Sigmoid colon (tissue), 4 donors: ENCODE data around the gene PCBP1.

Experiments
- CTCF ChIP-seq, 4 experiments: fragments of 450-650 bp in 3 of 4; fragments of 200-600 bp in 1 of 4; IDR thresholded peaks; one replicate each; pipeline ENCODE4 v1.5.1; 2016 to 2019; ENCODE audit warnings: antibody characterized with exemption in 4 of 4, mild to moderate bottlenecking in 3 of 4, moderate library complexity in 2 of 4
- POLR2AphosphoS5 ChIP-seq, 4 donors: sonication (generic); formaldehyde crosslinking; IDR thresholded peaks; one replicate each; pipeline ENCODE4 v1.6.1; 2017; ENCODE audit warnings: antibody characterized with exemption in 4 of 4

GRCh38 chr2:70124983-70125480, 37.8 kb downstream of the PCBP1 start:
- no peak for TF ChIP-seq CTCF (IDR thresholded peaks at IDR 0.05)
- peak; percentile 19 to 52 (median 45) for TF ChIP-seq POLR2AphosphoS5 (IDR thresholded peaks at IDR 0.05)
